ENCODE data around the gene SPSB1.

DNA sequence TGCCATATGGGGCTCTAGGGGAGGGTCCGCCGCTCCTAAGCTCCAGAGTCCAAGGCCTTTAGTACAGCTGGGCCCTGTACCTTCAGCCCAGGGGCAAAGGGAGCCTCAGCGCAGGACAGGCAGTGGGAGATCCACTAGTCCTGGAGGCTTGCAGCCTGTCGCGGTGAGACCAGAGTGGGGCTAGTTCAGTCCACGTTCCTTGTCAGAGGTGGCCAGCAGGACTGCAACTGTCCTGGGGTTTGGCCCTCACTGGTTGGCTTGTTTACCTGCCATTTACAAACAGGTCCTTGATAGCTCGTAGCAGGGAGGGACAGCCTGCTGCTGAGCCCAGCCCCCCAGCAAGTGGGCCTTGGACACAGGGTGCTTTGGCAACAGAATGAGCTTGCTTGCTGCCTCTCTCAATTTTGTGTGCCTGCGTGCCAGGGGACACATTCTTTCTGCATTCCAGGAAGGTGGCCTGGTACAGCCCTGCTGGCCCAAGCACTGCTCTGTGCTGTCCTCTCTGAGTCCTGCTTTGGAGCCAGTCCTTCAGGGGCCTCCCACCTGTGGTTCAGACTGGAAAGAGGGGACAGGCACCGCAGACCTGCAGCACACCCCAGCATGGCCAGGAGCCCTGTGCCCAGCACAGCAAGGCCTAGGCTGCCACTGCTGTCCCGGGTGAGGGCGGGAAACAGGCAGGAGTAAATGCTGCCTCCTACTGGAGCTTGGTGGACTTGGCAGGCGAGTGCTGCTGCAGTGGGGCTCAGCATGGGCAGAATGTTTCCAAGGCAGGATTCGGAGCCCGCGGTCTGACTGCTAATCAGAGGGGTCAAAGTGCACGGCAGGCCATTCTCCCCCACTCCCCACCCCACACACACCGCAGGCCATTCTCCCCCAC lies 42.9 kb upstream of the SPSB1 start:
- TF ChIP-seq POLR2AphosphoS5 (IDR thresholded peaks at IDR 0.05) (peak; percentile 60), POLR2A (IDR thresholded peaks at IDR 0.05) (no peak), CTCF (IDR thresholded peaks at IDR 0.05) (peak in 3 of 4 experiments; percentile 30 to 60 (median 49))

All from prostate gland (tissue), 2 donors.